ENCODE measurements around the gene MAML3.

DNA sequence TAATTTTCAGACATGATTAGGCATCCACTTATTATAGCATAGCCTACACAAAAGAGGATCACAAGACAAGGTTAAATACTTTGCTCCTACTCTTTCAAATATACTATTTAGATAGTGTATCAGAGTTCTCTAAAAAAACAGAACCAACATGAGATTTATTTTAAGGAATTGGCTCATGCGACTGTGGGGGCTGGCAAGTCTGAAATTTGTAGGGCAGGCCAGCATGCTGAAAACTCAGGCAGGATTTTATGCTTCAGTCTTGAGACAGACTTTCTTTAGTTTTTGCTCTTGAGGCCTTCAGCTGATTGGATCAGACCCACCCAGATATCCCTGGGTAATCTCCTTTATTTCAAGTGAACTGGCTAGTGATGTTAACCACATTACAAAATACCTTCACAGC lies 169.5 kb downstream of the MAML3 start:
- TF ChIP-seq CTCF (IDR thresholded peaks at IDR 0.05) = no peak
- TF ChIP-seq POLR2A (IDR thresholded peaks at IDR 0.05) = no peak
- TF ChIP-seq EP300 (IDR thresholded peaks at IDR 0.05) = no peak
